ENCODE measurements around the gene PHACTR1. TPM values are rescaled to one million over a fixed set of nuclear protein-coding genes. Genes with fewer than 3 reads are reported as not detected.

The PHACTR1 gene
- polyA plus RNA-seq, 3 donors, result 1.3 to 3.2 (median 1.6) TPM

DNA sequence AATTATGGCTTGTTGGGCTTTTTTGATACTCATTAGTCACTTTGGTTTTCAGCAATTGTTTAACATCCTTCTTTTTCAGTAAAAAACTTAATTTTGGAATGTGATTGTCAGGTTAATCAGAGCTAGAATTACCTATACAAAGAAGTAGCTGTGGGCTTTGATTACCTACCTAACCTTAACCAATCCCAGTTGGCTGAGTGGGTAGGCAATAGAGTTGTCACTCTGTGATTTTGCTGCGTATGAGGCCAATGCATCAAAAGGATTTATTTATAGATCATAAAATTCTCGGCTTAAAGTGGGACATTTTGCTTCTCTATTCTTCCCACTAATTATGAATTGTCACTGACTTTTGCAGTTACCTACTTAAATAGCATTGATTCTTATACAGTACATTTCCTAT is 111.4 kb downstream of the PHACTR1 start:
- 79 to 90% (median 83%) methylated on average over 2 of the region's 2 CpGs for WGBS, 3 donors
- no peak overlapping the region for H3K27ac ChIP-seq (ENCODE audit: low read depth, low read length)

DNA sequence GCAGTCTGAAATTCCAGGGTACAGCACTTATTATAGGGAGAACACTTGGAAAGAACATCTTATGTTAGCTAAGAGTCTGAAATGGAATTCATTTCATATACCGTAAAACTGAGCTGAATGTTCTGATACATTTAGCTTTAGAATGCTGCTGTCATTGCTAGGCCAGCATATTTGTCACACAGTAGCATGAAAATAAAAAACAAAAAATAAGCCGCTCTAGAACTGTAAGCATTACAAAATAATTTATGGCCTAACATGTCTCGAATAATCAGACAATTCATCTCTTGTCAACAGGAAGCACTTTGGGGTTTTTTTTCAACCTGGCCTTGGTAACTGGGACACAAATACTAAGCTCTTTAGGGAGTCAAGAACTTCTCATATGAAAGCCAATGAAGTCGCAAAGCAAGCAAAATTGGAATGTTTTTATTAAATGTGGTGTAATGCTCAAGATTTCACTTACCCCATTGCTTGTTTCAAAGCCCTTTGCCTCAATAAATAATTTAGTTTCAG is 115.7 kb downstream of the PHACTR1 start:
- H3K27ac ChIP-seq (ENCODE audit: low read depth, low read length), result no peak overlapping the region
- 51 to 74% (median 57%) methylated on average over 4 of the region's 4 CpGs for WGBS, 3 donors

DNA sequence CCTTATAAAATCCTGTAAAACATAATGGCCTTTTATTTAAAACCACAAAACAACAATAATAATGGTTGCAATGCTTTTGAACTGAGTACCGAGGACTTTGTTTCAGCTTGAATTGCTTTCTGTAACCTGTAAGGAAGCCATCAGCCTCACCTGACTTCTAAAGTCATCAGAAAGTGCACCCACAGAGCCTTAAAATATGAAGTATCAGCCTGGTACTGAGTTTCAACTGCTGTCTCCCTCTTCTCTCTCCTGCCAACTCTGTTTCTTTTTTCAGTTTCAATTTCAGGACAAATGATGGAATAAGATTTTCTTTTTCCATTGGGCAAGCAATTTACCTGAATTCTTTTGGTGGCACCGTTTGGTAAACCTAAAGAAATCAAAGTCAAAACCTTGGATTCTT is 119.4 kb downstream of the PHACTR1 start:
- WGBS, 3 donors, result 65 to 81% (median 80%) methylated on average over 2 of the region's 2 CpGs
- H3K27ac ChIP-seq (ENCODE audit: low read depth, low read length), result no peak overlapping the region

DNA sequence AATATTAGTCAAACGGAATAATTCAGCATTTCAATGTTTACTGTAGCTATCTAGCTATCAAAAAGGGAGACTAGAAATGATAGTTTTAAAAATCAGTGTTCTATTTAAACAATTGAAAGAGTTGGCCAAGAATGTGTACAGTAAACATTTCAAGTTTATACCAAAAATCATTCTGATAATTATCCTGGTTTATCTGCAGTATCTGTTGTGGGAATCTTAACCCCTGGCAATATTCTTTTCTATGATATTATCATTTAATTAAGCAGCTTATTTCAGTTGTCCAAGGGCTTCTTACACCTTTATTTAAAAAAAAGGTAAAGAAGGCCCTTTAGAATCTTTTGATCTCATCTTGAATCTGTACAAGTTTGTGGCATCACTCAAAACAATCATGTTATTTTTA is 125.1 kb downstream of the PHACTR1 start:
- 62 to 81% (median 78%) methylated on average over 1 of the region's 1 CpG for WGBS, 3 donors

DNA sequence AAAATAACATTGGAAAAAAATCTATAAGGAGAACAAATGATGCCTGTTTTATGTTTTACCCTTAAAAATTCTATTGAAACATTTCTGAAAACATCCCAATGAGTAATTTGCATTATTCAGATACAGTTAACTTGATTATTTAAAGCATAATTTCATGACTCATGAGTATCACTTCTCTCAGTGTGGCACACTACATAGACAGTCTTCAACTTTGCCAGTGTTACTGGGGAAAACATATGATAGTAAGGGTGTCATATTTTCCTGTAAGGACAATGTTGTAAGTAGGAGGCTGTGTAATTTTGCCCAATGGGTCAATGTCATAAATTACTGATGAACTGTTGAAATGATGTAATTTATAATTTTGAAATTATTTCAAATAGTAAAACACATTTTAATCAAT is 125.5 kb downstream of the PHACTR1 start:
- no peak overlapping the region for H3K27ac ChIP-seq (ENCODE audit: low read depth, low read length)

More for the DNA sequence above, 125.1 kb downstream of the PHACTR1 start:
- no peak overlapping the region for H3K27ac ChIP-seq (ENCODE audit: low read depth, low read length)

DNA sequence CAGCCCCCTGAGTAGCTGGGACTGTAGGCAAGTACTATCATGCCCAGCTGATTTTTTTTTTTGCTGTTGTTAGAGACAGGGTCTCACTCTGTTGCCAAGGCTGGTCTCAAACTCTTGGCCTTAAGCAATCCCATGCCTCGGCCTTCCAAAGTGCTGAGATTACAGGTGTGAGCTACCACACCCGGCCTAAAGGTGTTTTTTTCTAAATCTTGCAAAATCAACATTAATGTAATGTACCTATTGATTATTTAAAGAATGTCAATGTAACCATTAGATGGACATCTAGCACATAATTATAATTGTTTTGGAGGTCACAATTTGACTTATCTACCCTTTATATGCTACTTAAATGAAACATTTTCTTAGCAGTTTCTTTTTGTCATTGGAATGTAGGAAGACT is 126.1 kb downstream of the PHACTR1 start:
- 71 to 88% (median 83%) methylated on average over 2 of the region's 2 CpGs for WGBS, 3 donors
- no peak overlapping the region for H3K27ac ChIP-seq (ENCODE audit: low read depth, low read length)

DNA sequence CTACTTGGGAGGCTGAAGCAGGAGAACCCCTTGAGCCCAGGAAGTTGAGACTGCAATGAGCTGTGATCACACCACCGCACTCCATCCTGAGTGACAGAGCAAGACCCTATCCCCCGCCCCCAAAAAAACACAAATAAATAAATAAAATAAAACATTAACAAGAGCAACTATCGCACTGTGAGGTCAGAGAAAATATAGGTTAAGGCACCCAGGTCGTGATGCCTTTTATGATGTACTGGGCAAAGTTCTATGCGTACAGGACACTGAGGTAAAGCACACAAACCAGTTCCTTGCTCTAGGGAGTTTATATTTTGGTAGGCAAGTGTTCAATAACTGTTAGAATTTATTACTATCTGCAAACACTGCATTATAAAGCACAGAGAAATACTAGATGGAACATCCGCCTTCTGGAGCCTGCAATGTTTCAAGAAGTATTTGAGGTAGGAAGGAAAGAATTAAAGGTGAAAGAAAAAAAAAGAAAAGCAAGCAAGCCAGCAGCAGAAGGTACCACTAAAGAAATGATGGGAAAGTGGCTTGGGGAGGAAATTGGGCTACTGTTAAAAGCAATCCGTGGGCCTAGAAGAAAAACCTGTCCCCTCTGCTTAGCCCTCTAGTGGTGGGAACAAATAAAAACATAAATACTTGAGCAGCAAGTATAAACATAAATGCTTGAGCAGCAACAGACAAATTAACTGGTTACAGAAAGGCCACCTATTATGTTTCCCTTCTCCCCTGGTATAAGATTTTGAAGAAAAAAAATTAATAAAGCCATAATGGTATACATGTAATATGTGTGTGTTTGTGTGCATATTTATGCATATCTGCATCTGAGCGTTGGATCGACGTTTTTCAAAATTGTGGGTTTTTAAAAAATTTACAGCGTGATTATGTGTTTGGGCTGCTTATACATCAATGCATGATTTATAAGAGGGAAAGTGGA is 128.0 kb downstream of the PHACTR1 start:
- 77 to 86% (median 85%) methylated on average over 11 of the region's 11 CpGs for WGBS, 3 donors
- H3K27ac ChIP-seq (ENCODE audit: low read depth, low read length), result no peak overlapping the region

DNA sequence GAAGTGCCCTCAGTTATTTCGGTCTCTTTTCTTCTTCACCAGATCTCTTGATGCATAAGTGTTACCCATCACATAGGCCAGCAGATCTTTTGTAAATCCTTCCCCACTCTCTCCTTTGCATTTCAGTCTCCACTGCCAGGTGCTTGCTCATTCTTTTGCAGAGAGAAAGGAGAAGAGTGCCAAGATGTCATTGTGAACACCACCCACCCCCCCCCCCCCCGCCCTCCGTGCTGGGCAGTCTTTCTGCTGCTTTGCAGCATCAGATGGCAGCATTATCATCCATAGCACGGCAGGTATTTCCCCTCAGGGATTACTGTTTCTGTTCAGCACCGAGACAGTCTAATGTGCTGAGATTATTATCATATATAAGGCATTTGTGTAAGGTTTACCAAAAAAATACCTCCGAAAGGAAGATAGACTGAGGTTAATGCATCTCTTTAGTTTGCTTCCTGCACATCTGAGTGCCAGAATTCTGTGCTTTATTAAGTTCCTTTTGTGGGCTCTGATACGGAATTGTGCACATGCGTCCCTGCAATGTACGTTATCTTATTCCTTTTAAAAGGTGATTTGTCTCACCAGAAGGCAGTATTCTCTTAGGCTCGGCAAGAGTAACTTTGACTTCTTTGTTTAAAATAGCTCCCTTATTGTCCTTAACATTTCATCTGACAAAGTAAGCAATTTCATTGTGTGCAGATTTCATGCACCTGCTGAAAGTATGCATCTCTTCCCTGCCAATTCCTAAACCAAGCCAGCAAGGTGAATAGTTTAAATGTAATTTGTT is 128.8 kb downstream of the PHACTR1 start:
- H3K27ac ChIP-seq (ENCODE audit: low read depth, low read length), result no peak overlapping the region
- 33 to 59% (median 56%) methylated on average over 10 of the region's 10 CpGs for WGBS, 3 donors

DNA sequence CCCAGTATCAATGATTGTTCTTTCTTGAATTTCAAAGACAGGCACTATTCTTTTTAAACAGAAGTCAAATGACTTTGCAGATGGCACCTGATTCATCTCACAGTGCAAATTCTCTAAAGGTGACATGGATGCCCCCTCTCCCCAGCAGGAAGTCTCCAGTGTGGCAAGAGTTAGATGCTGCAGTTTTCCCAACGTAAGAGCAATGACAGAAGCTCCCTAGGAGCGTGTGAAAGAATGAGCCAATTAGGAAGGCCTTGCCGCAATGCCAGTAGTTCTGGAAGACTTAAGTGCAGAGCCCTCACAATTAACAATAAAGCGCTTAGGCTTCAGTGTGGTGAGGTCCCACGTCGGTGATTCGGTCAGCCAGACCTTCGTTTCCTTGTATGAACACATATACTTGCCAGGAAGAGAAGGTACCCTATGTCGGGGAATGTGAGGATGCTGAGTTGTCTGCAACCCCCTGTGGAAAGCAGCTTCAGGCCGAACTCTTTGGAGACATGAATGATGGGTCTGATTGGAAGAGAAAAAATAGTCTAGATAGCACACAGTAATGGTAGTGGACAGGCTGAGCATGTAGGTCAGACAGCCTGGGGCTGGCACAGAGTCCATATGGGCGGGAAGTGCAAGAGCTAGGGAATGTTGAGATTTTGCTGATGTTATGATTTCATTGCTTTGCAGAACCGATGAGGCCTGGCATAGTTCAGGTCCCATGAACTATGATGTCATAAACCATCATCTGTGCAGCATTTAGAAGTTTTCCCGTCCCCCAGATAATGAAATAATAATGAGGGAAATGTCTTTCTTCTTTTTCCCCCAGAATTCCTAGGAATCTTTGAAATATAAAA is 132.6 kb downstream of the PHACTR1 start:
- no peak overlapping the region for H3K27ac ChIP-seq (ENCODE audit: low read depth, low read length)
- 69 to 81% (median 76%) methylated on average over 13 of the region's 13 CpGs for WGBS, 3 donors

DNA sequence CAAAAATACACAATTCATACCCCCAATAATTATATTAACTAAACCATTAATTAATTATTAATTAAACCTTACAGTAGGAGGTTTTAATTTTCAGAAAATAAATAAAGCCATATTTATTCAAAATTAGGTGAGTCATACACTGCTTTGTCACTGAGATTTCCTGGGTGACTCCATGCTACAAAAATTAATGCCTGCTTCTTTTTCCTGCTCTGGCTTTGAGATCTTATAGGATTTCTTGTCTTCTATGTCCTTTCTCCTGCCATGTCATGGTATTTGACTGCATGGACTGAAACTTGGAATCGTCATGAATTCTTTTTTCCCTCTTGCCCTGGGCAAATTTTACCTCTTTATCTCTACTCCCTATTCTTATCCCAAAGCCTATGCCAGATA is 133.2 kb downstream of the PHACTR1 start:
- WGBS, 3 donors, result 82 to 83% (median 83%) methylated on average over 1 of the region's 1 CpG
- H3K27ac ChIP-seq (ENCODE audit: low read depth, low read length), result no peak overlapping the region

DNA sequence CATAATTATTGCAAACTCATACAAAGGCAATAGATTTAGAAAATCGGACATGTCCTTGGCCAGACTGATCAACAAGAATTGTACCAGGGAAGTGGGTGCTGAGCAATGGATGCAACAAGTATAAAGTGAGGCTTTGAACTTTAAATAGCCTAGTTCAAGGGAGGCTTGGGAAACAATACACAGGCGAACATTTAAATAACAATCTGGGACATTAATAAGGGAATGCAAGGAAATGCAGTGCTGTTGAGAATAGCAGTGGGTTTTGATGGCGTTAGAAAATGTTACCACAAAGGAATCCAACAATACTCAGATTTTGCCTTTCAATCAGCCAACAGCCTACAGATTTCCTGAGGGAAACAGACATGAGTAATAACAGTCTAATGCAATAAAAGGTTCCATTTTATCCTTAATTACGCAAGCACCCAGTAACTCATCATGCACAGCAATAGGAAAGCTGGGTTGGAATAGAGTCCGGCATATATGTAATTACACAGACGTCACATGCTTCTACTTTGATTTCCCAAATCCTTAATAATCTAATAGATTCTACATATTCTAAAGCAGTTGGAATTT is 134.6 kb downstream of the PHACTR1 start:
- WGBS, 3 donors, result 76 to 81% (median 77%) methylated on average over 6 of the region's 6 CpGs
- H3K27ac ChIP-seq (ENCODE audit: low read depth, low read length), result no peak overlapping the region

DNA sequence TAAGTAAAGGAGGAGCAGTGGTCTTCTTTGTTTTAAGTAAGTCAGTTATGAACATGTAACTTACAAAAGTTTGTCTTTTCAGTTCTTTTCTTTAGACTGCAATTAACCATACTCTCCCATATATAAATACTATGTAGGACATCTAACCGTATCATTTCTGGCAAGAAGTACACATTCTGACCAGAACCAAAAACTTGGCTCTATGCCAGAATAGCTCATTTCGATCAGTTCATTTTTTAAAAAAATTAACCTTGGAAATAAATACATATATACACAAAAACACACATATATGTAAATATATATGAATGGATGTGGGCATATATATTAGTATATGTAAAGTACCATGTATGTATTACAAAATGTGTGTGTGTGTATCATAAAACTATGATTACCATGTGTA is 145.0 kb downstream of the PHACTR1 start:
- no peak overlapping the region for H3K27ac ChIP-seq (ENCODE audit: low read depth, low read length)
- WGBS, 3 donors, result 53 to 64% (median 59%) methylated on average over 2 of the region's 2 CpGs

DNA sequence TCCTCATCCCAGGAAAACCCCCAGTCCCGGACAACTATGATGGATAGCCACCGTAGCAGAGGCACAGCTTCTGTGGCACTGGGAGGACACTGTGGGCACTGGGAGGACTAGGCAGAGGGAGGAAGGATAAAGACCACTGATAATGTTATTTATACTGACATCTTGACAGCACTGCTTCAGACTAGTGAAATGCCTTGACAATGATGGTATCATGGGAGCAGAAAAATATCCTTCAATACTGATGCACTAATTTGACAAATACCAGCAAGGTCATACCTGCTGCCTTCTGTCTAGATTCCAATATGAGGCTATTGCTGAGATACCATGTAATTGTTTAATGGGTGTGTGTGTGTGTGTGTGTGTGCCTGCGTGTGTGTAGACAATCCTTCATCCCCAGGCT is 148.6 kb downstream of the PHACTR1 start:
- whole genome bisulfite sequencing, 3 donors, result 58 to 77% (median 59%) methylated on average over 3 of the region's 3 CpGs
- H3K27ac ChIP-seq (ENCODE audit: low read depth, low read length), result no peak overlapping the region

DNA sequence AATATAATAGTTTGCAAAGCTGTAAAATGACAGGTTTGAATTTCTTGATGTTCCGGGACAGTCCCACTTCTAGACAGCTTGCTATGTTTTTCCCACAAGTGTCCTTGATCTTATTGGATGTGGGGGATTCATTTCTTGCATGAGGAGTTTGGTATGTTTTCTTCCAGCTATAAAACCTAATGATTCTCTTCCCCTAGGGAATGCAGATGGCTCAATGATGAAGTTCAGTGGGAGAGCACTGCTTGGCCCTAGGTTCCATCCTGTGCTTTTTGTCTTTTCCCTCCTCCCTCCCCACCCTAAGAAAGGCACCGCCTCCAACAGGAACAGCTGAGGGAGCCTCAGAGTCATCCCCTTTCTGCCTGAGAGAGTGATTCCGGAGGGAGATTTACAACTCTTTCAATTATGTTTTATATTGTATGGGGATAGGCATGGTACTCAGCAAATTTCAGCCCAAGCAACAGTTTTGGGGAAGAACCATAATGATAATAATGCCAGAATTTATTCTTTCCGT is 149.2 kb downstream of the PHACTR1 start:
- WGBS, 3 donors, result 56 to 71% (median 61%) methylated on average over 4 of the region's 4 CpGs

DNA sequence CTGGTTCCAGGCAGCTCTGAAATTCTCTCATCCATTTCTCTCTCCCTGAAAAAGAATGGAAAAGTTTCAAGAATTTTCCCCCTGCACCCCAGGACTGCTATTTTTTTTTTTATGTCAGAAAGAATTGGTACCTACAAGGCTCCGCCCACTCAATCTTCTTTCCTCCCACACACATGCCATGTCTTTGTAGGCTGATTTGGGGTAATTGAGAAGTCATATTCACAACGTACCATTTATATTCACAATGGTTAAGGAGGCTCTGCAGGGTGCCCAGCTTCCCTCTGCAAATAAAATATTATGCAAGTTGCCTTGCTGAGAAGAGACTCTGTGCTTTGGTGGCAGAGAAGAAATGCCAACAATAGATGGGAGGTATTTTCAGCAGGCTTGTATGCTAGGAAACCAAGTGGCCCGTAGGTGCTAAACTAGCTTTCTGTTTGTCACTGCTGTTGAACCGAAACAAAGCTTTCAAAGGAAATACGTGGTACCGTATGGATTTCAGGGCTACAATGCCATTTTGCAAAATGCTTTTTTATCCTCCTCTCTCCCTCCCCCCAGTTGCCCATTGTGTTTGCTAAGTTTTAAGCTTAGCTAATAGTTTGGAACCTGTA is 150.0 kb downstream of the PHACTR1 start:
- WGBS, 3 donors, result 65 to 84% (median 72%) methylated on average over 6 of the region's 6 CpGs
- no peak overlapping the region for H3K27ac ChIP-seq (ENCODE audit: low read depth, low read length)

More for the DNA sequence above, 149.2 kb downstream of the PHACTR1 start:
- no peak overlapping the region for H3K27ac ChIP-seq (ENCODE audit: low read depth, low read length)

DNA sequence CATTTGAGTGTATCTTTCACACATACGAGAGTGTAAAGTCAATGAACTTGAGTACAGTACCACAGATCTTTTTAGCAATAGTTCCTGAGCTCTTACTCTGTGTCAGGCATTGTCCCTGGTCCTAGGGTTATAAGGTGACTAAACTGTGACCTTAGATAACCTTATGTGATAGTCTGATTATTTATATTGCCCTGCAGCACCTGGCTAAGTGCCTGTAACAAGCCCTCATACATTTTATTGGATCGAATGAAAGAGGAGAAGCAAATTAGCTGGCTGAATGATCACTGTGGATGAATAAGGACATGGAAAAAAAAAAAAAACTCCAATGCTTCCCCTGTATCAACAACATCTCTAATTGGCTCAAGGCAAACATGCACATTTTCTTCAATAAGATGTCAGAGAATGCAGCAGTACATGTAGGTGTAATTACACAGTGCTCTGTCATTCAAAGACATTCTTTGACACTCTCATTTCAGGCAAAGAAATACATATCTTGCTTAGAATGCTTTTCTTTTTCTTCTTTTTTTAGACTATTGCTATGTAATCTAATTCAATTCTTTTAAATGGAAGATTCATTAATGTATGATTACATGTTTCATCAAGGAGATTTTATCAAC is 153.4 kb downstream of the PHACTR1 start:
- H3K27ac ChIP-seq (ENCODE audit: low read depth, low read length), result no peak overlapping the region
- WGBS, 3 donors, result 53 to 66% (median 63%) methylated on average over 2 of the region's 2 CpGs

DNA sequence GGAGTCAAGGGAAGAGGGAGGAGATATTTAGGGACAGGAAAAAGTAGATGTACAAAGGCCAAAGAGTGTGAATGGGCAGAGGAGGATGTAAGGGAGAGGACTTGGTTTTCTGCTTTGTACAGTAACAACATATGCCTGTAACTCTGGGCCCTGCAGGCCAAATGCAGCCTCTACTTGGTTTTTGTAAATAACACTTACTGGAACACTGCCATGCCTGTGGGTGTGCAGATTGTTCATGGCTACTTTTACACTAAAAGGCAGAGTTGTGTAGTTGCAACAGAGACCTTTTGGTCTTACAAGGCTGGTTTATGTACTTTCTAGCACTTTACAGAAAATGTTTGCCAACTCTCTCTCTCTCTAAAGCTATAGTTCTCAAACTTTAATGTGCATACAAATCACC is 157.1 kb downstream of the PHACTR1 start:
- H3K27ac ChIP-seq (ENCODE audit: low read depth, low read length), result no peak overlapping the region

Measured in adipose tissue (tissue), 3 donors.